GM23338 (cell line): ENCODE measurements around the gene CABLES1. TPM values are rescaled to one million over a fixed set of nuclear protein-coding genes. Genes with fewer than 3 reads are reported as not detected.

ENCODE experiments used
- ATAC-seq: fragments of 200-7000 bp; cut with Tn5 transposase; 3 replicates; pipeline ENCODE4 v1.9.1; 2020
- DNase-seq: peaks from one replicate; pipeline ENCODE4 v3.0.0-alpha.2; 2015; ENCODE audit warnings: low spot score
- H2AFZ ChIP-seq: fragments of 200-600 bp; sonication (generic); 2 replicates; pipeline ENCODE4 v1.8.0; 2016; ENCODE audit warnings: antibody characterized with exemption, mild to moderate bottlenecking, moderate library complexity
- H3F3A ChIP-seq: fragments of 200-600 bp; sonication (generic); replicated peaks from 2 replicates; pipeline ENCODE4 v1.8.0; 2017; ENCODE audit warnings: antibody characterized with exemption, mixed run types, low read depth
- H3K27ac ChIP-seq: fragments of 200-600 bp; sonication (generic); 2 replicates; pipeline ENCODE4 v1.6.1; 2016; ENCODE audit warnings: low read depth
- H3K27me3 ChIP-seq: fragments of 200-600 bp; sonication (generic); 2 replicates; pipeline ENCODE4 v1.8.0; 2016; ENCODE audit warnings: mild to moderate bottlenecking, mixed run types, moderate library complexity; ENCODE audit not compliant: insufficient read depth
- H3K36me3 ChIP-seq: fragments of 200-600 bp; sonication (generic); 2 replicates; pipeline ENCODE4 v1.8.0; 2016; ENCODE audit warnings: mild to moderate bottlenecking; ENCODE audit not compliant: insufficient read depth
- H3K4me1 ChIP-seq: fragments of 200-600 bp; sonication (generic); 2 replicates; pipeline ENCODE4 v1.8.0; 2016; ENCODE audit warnings: mild to moderate bottlenecking, moderate library complexity; ENCODE audit not compliant: insufficient read depth
- H3K4me2 ChIP-seq: fragments of 200-600 bp; sonication (generic); 2 replicates; pipeline ENCODE4 v1.7.1; 2017; ENCODE audit warnings: mixed run types
- H3K4me3 ChIP-seq: fragments of 200-600 bp; sonication (generic); 2 replicates; pipeline ENCODE4 v1.6.1; 2016; ENCODE audit warnings: mixed run types
- H3K79me2 ChIP-seq: fragments of 200-600 bp; sonication (generic); replicated peaks from 2 replicates; pipeline ENCODE4 v1.8.0; 2017; ENCODE audit warnings: mild to moderate bottlenecking; ENCODE audit not compliant: insufficient read depth
- H3K9me2 ChIP-seq: fragments of 200-600 bp; sonication (generic); 2 replicates; pipeline ENCODE4 v1.8.0; 2017; ENCODE audit not compliant: insufficient read depth
- H4K20me1 ChIP-seq: fragments of 200-600 bp; sonication (generic); replicated peaks from 2 replicates; pipeline ENCODE4 v1.8.0; 2017; ENCODE audit warnings: mild to moderate bottlenecking; ENCODE audit not compliant: insufficient read depth
- H3K27ac Mint-ChIP-seq: 2 replicates; pipeline ENCODE4 v1.8.0; 2020; ENCODE audit warnings: inconsistent platforms, mild to moderate bottlenecking, moderate library complexity, mixed read lengths
- H3K27me3 Mint-ChIP-seq: 3 replicates; pipeline ENCODE4 v1.8.0; 2022; ENCODE audit warnings: low read depth, mild to moderate bottlenecking, moderate library complexity, mixed read lengths, inconsistent platforms; ENCODE audit not compliant: insufficient read depth, poor library complexity
- H3K36me3 Mint-ChIP-seq: 3 replicates; pipeline ENCODE4 v1.8.0; 2021; ENCODE audit warnings: low read depth, mild to moderate bottlenecking, inconsistent platforms, moderate library complexity, mixed read lengths
- H3K4me1 Mint-ChIP-seq: 3 replicates; pipeline ENCODE4 v1.8.0; 2020; ENCODE audit warnings: mild to moderate bottlenecking, inconsistent platforms, mixed read lengths
- H3K4me3 Mint-ChIP-seq: 3 replicates; pipeline ENCODE4 v1.8.0; 2021; ENCODE audit warnings: moderate library complexity, mild to moderate bottlenecking, inconsistent platforms, mixed read lengths
- H3K9me3 Mint-ChIP-seq: 3 replicates; pipeline ENCODE4 v1.8.0; 2020; ENCODE audit warnings: moderate library complexity, mild to moderate bottlenecking, inconsistent platforms, mixed read lengths
- ETS1 ChIP-seq: IDR thresholded peaks from 2 replicates; pipeline ENCODE4 v1.6.1; 2016; ENCODE audit warnings: antibody characterized with exemption
- EZH2phosphoT487 ChIP-seq: fragments of 200-600 bp; sonication (generic); IDR thresholded peaks from one replicate; pipeline ENCODE4 v1.8.1; 2018; ENCODE audit warnings: antibody characterized with exemption; ENCODE audit not compliant: unreplicated experiment
- JUNB ChIP-seq: IDR thresholded peaks from one replicate; pipeline ENCODE4 v1.6.1; 2016; ENCODE audit warnings: antibody characterized with exemption; ENCODE audit not compliant: unreplicated experiment
- NANOG ChIP-seq: IDR thresholded peaks from 2 replicates; pipeline ENCODE4 v1.6.1; 2016; ENCODE audit warnings: antibody characterized with exemption, borderline replicate concordance
- REST ChIP-seq: IDR thresholded peaks from one replicate; pipeline ENCODE4 v1.6.1; 2018; ENCODE audit warnings: antibody characterized with exemption; ENCODE audit not compliant: unreplicated experiment
- STAT1 ChIP-seq: IDR thresholded peaks from one replicate; pipeline ENCODE4 v1.6.1; 2016; ENCODE audit warnings: antibody characterized with exemption; ENCODE audit not compliant: unreplicated experiment
- ZNF114 ChIP-seq: fragments of 250-450 bp; sonication (Bioruptor Pico); IDR thresholded peaks from 2 replicates; pipeline ENCODE4 v1.5.0; 2020; ENCODE audit warnings: mild to moderate bottlenecking, moderate library complexity
- ZNF462 ChIP-seq: fragments of 250-450 bp; sonication (Bioruptor Pico); IDR thresholded peaks from 2 replicates; pipeline ENCODE4 v1.5.0; 2020; ENCODE audit warnings: mild to moderate bottlenecking, moderate library complexity
- polyA plus RNA-seq: library from polyadenylated mRNA; unstranded; fragments of >200 nt; fragmentation: Nextera tagmentation; extraction: Ambion mirVana; gene quantifications from 2 replicates; pipeline ENCODE4 v1.2.1, GENCODE V29; 2016
- total RNA-seq: library from RNA; depleted of rRNA; stranded (reverse); fragments of >200 nt; shearing (Covaris generic); gene quantifications from 2 replicates; pipeline ENCODE4 v1.2.3, GENCODE V29; 2014

Gene CABLES1
- total and polyA plus RNA-seq, 2 experiments from 2014 or later = 2.6 to 12.4 TPM

- Histone ChIP-seq H2AFZ (no peak overlapping the region), H3K27me3 (no peaks in the 10 kb centered on the region), H3K79me2 (no peaks in the 10 kb centered on the region), H4K20me1 (no peaks in the 10 kb centered on the region), H3K9me2 (peaks cover 19% of the 10 kb centered on the region; the same call in 1 of the 2 replicates), H3K4me3 (no peak overlapping the region), H3K36me3 (0 out of 2 replicates have a peak, but pooled peaks cover 6% of the 10 kb centered on the region), H3K4me2 (no peak overlapping the region), H3K27ac (no peak overlapping the region; the same call in 1 of the 2 replicates), H3F3A (no peaks in the 10 kb centered on the region), H3K4me1 (peaks cover 3% of the 10 kb centered on the region)
- Mint-ChIP-seq H3K27ac (no peak overlapping the region), H3K4me1 (peaks cover 16% of the 10 kb centered on the region), H3K4me3 (no peak overlapping the region), H3K9me3 (peaks cover 49% of the 10 kb centered on the region), H3K27me3 (peaks cover 12% of the 10 kb centered on the region), H3K36me3 (peaks cover 58% of the 10 kb centered on the region)
- no peak for ATAC-seq
- TF ChIP-seq ZNF114 (no peak), NANOG (no peak)
- no peak for DNase-seq
Measured at GRCh38 chr18:23273443-23273966, 138.2 kb downstream of the CABLES1 start.

- H4K20me1 ChIP-seq = no peaks in the 10 kb centered on the region
- no peak overlapping the region for H3K27ac Mint-ChIP-seq
- no peak overlapping the region for H3K27ac ChIP-seq
- H3K4me2 ChIP-seq = no peak overlapping the region
- H3K4me1 ChIP-seq = no peaks in the 10 kb centered on the region
- H3K27me3 Mint-ChIP-seq = peaks cover 9% of the 10 kb centered on the region
- no peaks in the 10 kb centered on the region for H3K27me3 ChIP-seq
- DNase-seq = no peak
- H2AFZ ChIP-seq = no peak overlapping the region
- peaks cover 44% of the 10 kb centered on the region for H3K36me3 Mint-ChIP-seq
- peaks cover 19% of the 10 kb centered on the region; the same call in 1 of the 2 replicates for H3K9me2 ChIP-seq
- H3K4me1 Mint-ChIP-seq = peaks cover 14% of the 10 kb centered on the region
- H3K9me3 Mint-ChIP-seq = peaks cover 35% of the 10 kb centered on the region
- peak; percentile 40; the same call in 1 of the 3 replicates for ATAC-seq
- no peaks in the 10 kb centered on the region for H3K79me2 ChIP-seq
- no peaks in the 10 kb centered on the region for H3K36me3 ChIP-seq
- no peaks in the 10 kb centered on the region for H3F3A ChIP-seq
- no peak overlapping the region for H3K4me3 ChIP-seq
- H3K4me3 Mint-ChIP-seq = no peak overlapping the region
- TF ChIP-seq JUNB (no peak), EZH2phosphoT487 (no peak), ZNF462 (CRISPR knock-in tag) (no peak), ETS1 (no peak), STAT1 (no peak), REST (no peak)
Measured at GRCh38 chr18:23274638-23275482, 139.6 kb downstream of the CABLES1 start.
